Heart right ventricle (tissue), 16 donors: ENCODE results near the gene KIF16B. TPM values are rescaled to one million over a fixed set of nuclear protein-coding genes. Genes with fewer than 3 reads are reported as not detected.

Source experiments
- ATAC-seq, 8 donors: fragments of 200-7000 bp; cut with Tn5 transposase; one replicate each; pipeline ENCODE4 v1.9.1; 2020; ENCODE audit warnings: mild to moderate bottlenecking in 8 of 8, moderate library complexity in 8 of 8, moderate number of reproducible peaks in 1 of 8
- DNase-seq, 2 donors: peaks; one replicate each; pipeline ENCODE4 v3.0.0-alpha.2; 2020
- H3K27ac ChIP-seq, 10 donors: fragments of 200-600 bp; sonication (generic) in 2 of 10; one replicate each; pipeline versions ENCODE4 v1.5.0 to v1.8.0; 2020 to 2022; ENCODE audit warnings: mild to moderate bottlenecking in 3 of 10
- H3K27me3 ChIP-seq, 7 donors: fragments of 200-600 bp; one replicate each; pipeline ENCODE4 v1.8.0; 2021 to 2022; ENCODE audit warnings: mild to moderate bottlenecking in 2 of 7
- H3K36me3 ChIP-seq, 9 donors: fragments of 200-600 bp; sonication (generic) in 1 of 9; one replicate each; pipeline versions ENCODE4 v1.5.0 to v1.8.0; 2020 to 2022; ENCODE audit warnings: mild to moderate bottlenecking in 2 of 9
- H3K4me1 ChIP-seq, 9 donors: fragments of 200-600 bp; sonication (generic) in 1 of 9; one replicate each; pipeline versions ENCODE4 v1.5.0 to v1.8.0; 2020 to 2022; ENCODE audit warnings: mild to moderate bottlenecking in 4 of 9
- H3K4me3 ChIP-seq, 10 donors: fragments of 200-600 bp; sonication (generic) in 2 of 10; one replicate each; pipeline versions ENCODE4 v1.5.0 to v1.8.0; 2020 to 2022; ENCODE audit warnings: mild to moderate bottlenecking in 7 of 10, moderate library complexity in 2 of 10
- H3K9me3 ChIP-seq, 11 donors: fragments of 200-600 bp in 10 of 11; sonication (generic) in 2 of 11; one replicate each; pipeline versions ENCODE4 v1.5.0 to v1.8.0; 2013 to 2022; ENCODE audit warnings: mild to moderate bottlenecking in 2 of 11, control low read depth in 1 of 11, moderate library complexity in 1 of 11
- WGBS, 2 donors: extraction: QIAGEN DNeasy Blood & Tissue Kit; methylation state at CpG; one replicate each; pipeline ENCODE4 v1.1.7; 2013; ENCODE audit warnings: inconsistent platforms in 1 of 2; 5-methylcytosine and 5-hydroxymethylcytosine counted together
- intact Hi-C, 10 donors: fragments of 100-400 bp; cut with DNase I; formaldehyde crosslinking; loops; one replicate each; pipeline versions ENCODE4 v1.11.1 to v1.14.2; 2022
- polyA plus RNA-seq, 2 donors: library from polyadenylated mRNA; stranded (reverse); fragments of 200-250 nt; gene quantifications; one replicate each; pipeline ENCODE4 v1.2.3, GENCODE V29; 2013
- total RNA-seq, 10 donors: library from RNA; stranded (reverse); fragmentation: NEBNext Ultra II Directional in 3 of 10; extraction: Animal tissue kit (Norgen Biotek cat#: 25700) in 3 of 10; gene quantifications; one replicate each; pipeline versions ENCODE4 v1.2.1 to v1.2.4, GENCODE V29; 2021 to 2023
- TF ChIP-seq, protein P1 (sequence below), 9 donors: fragments of 200-600 bp; sonication (generic) in 2 of 9; IDR thresholded peaks; one replicate each; pipeline versions ENCODE4 v1.5.0 to v1.8.0; 2021 to 2022; ENCODE audit warnings: antibody characterized with exemption in 9 of 9, mild to moderate bottlenecking in 5 of 9, moderate library complexity in 1 of 9
- donor health status: Arrhythmogenic right ventricular cardiomyopathy.
- donor health status: ischemic (EF 13 %, LVEDD 7.1; RV severe dilation, severe dysfunction).
- donor health status: healthy with polysubstance abuse.
- donor health status: DM: no; HTN: yes; CAD: no.
- donor health status: DM: no; HTN: no; CAD: no.
- donor health status: ischemic (EF 25% LVEDD 6.9; RV normal size, moderate dysfunction).
- donor health status: ischemic (EF 25% LVEDD 5.7; RV mildly dilated, moderate dysfunction).
- donor health status: healthy.
- donor health status: DM: yes; HTN: yes; CAD: no.
- donor health status: Ischemic cardiomyopathy.
- donor health status: ischemic (EF 35%, LVEDD 5.7; RV mildly dilated, moderate dysfunction).
- donor health status: nonischemic (EF 11% LVEDD 7.7; RV severe dilation, severe dysfunction).
- donor health status: DM: yes; HTN: yes; CAD: no.
- donor health status: PGD.
- donor health status: ischemic (EF 29% LVEDD 5.4; RV normal size, mild dysfunction).
- donor health status: nonischemic (EF 23%, LVEDD 6.1; RV moderate dilation, normal function).

The KIF16B gene
- total and polyA plus RNA-seq, 12 donors, result 9.7 to 22.5 (median 17.9) TPM

DNA sequence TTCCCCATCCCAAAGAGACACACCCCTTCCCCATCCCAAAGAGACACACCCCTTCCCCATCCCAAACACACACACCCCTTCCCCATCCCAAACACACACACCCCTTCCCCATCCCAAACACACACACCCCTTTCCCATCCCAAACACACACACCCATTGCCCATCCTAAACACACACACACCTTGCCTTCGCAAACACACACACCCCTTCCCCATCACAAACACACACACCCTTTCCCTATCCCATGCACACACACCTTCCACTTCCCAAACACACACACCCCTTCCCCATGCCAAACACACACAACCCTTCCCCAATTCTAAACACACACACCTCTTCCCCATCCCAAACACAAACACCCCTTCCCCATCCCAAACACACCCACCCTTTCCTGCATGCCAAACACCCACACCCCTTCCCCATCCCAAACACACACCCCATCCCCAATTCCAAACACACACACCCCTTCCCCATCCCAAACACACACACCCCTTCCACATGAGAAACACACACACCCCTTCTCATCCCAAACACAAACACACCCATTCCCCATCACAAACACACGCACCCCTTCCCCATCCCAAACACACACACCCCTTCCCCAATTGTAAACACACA lies 315.3 kb downstream of the KIF16B start:
- DNase-seq, result no peak
- Histone ChIP-seq H3K9me3 (no peaks in the 10 kb centered on the region), H3K4me1 (peaks cover 0 to 13% (median 4%) of the 10 kb centered on the region in 9 donors), H3K27ac (no peak overlapping the region), H3K27me3 (peaks cover 0 to 3% (median 0%) of the 10 kb centered on the region in 7 donors), H3K4me3 (no peak overlapping the region), H3K36me3 (no peaks in the 10 kb centered on the region)
- no peak for ATAC-seq
- 96% methylated on average over 2 of the region's 2 CpGs for WGBS, 2 donors
- TF ChIP-seq, protein P1, sequence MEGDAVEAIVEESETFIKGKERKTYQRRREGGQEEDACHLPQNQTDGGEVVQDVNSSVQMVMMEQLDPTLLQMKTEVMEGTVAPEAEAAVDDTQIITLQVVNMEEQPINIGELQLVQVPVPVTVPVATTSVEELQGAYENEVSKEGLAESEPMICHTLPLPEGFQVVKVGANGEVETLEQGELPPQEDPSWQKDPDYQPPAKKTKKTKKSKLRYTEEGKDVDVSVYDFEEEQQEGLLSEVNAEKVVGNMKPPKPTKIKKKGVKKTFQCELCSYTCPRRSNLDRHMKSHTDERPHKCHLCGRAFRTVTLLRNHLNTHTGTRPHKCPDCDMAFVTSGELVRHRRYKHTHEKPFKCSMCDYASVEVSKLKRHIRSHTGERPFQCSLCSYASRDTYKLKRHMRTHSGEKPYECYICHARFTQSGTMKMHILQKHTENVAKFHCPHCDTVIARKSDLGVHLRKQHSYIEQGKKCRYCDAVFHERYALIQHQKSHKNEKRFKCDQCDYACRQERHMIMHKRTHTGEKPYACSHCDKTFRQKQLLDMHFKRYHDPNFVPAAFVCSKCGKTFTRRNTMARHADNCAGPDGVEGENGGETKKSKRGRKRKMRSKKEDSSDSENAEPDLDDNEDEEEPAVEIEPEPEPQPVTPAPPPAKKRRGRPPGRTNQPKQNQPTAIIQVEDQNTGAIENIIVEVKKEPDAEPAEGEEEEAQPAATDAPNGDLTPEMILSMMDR (IDR thresholded peaks at IDR 0.05), result no peak
- intact Hi-C loops, result no loop called here

DNA sequence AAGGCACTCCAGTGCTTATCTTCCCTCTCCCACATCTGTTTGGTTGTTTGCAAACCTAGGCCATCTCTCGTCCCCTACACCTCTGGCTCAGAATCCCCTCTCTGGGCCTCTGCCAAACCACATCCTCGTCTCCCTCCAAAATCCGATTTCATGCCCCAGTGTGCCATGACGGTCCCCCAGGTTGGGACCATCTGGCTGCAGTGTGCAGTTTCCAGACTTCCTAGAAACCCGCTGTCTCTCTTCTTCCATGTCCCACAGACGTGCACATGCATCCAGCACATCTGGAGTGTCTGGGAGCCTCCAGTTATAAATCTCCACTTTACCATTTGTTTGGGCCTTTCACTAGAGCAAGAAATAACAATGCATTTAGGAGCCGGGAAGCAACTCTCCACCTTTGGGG lies 316.2 kb downstream of the KIF16B start:
- H3K4me1 ChIP-seq, result peaks cover 0 to 4% (median 0%) of the 10 kb centered on the region in 9 donors
- 95 to 96% methylated on average over 7 of the region's 7 CpGs for WGBS, 2 donors
- intact Hi-C loops, result no loop called here
- no peak overlapping the region for H3K4me3 ChIP-seq
- ATAC-seq (no peak), DNase-seq (no peak)
- TF ChIP-seq, protein P1 (IDR thresholded peaks at IDR 0.05), result no peak
- no peak overlapping the region for H3K27ac ChIP-seq
- H3K36me3 ChIP-seq, result no peaks in the 10 kb centered on the region
- no peaks in the 10 kb centered on the region for H3K9me3 ChIP-seq
- peaks cover 0 to 3% (median 0%) of the 10 kb centered on the region in 7 donors for H3K27me3 ChIP-seq

DNA sequence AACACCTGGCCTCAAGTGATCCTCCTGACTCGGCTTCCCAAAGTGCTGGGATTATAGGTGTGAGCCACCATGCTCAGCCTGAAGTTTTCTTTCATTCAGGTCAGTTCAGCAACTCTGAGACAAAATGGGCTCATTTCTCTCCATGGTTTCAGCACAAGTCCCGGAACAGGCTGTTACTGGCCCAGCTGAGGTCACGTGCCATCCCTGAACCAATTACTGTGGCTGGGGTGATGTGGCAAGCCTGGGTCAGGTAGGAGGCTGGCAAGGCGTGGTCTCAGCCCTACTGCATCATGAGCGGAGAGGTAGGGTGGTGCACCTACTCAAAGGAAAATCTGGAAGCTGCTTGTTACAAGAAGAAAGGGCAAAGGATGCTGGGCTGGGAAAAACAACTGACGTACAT lies 326.4 kb downstream of the KIF16B start:
- TF ChIP-seq, protein P1 (IDR thresholded peaks at IDR 0.05), result no peak
- no peak overlapping the region for H3K4me3 ChIP-seq
- no peaks in the 10 kb centered on the region for H3K27me3 ChIP-seq
- no peaks in the 10 kb centered on the region for H3K36me3 ChIP-seq
- H3K27ac ChIP-seq, result no peak overlapping the region
- ATAC-seq, result no peak
- 91 to 94% methylated on average over 6 of the region's 6 CpGs for WGBS, 2 donors
- H3K4me1 ChIP-seq, result no peaks in the 10 kb centered on the region
- H3K9me3 ChIP-seq, result no peaks in the 10 kb centered on the region
- intact Hi-C loops, result no loop called here
- DNase-seq, result no peak

DNA sequence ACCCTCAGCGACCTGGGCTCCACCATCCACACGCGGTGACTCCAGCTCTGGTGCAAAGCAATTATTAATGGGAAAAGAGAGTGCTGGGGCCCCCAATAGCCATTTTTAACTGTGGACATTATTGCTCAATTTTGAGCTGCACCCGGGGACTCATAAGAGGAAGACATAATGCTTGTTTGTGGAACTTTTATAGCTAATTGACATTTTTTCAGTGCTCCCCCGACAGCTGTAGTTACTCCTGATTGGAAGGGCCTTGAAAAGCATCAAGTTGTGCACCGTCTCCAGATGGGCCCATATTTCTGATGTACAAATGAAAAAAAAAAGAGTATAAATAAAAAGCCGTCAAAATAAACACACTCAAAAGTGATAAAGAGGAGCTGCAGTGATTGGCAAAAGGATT lies 327.0 kb downstream of the KIF16B start:
- DNase-seq (no peak), ATAC-seq (no peak)
- no peaks in the 10 kb centered on the region for H3K27me3 ChIP-seq
- intact Hi-C loops, result no loop called here
- TF ChIP-seq, protein P1 (IDR thresholded peaks at IDR 0.05), result no peak
- no peaks in the 10 kb centered on the region for H3K9me3 ChIP-seq
- WGBS, 2 donors, result 83% methylated on average over 7 of the region's 7 CpGs
- no peaks in the 10 kb centered on the region for H3K36me3 ChIP-seq
- no peaks in the 10 kb centered on the region for H3K4me1 ChIP-seq
- no peak overlapping the region for H3K4me3 ChIP-seq
- H3K27ac ChIP-seq, result no peak overlapping the region
